ENCODE measurements around the gene NRN1L.

The NRN1L gene

GRCh38 chr16:67846320-67847063 is 38.2 kb upstream of the NRN1L start, which contains the start of gene NUTF2:
Gene NUTF2, plus strand, starts transcription at chr16:67846933. Its CDS starts 18,198 bp downstream, at chr16:67865131.
- H3K4me1 ChIP-seq (ENCODE audit: insufficient read depth, low read length, poor library complexity, severe bottlenecking), result peaks cover 43% of the 10 kb centered on the region
- no peaks in the 10 kb centered on the region for H3K9me2 ChIP-seq (replicated peaks; ENCODE audit: low read depth, low read length)
- no peaks in the 10 kb centered on the region for H3K9me3 ChIP-seq (ENCODE audit: insufficient read depth, low read depth, low read length)
- H3K4me3 ChIP-seq (ENCODE audit: low read length, poor library complexity, severe bottlenecking), result peak within 1 kb of the TSS; percentile 84
- H4K20me1 ChIP-seq (ENCODE audit: insufficient read depth, low read length, poor library complexity, severe bottlenecking), result peaks cover 32% of the 10 kb centered on the region
- no peaks in the 10 kb centered on the region for H3F3A ChIP-seq (ENCODE audit: low read depth)
- peak within 1 kb of the TSS; percentile 87 for H3K9ac ChIP-seq (ENCODE audit: low read depth, low read length, poor library complexity, severe bottlenecking)
- H3K27me3 ChIP-seq (ENCODE audit: insufficient read depth, low read length, poor library complexity, severe bottlenecking), result peaks cover 4% of the 10 kb centered on the region
- no peaks in the 10 kb centered on the region for H3K36me3 ChIP-seq (ENCODE audit: insufficient read depth, low read length)
- peak within 1 kb of the TSS; percentile 96 for H3K4me2 ChIP-seq (ENCODE audit: low read depth, low read length, poor library complexity, severe bottlenecking)
- H3K79me2 ChIP-seq (ENCODE audit: insufficient read depth, low read length), result peaks cover 81% of the 10 kb centered on the region
- peak within 1 kb of the TSS; percentile 62 for H2AFZ ChIP-seq (ENCODE audit: low read length)
- TF ChIP-seq EZH2phosphoT487 (IDR thresholded peaks at IDR 0.05; ENCODE audit: borderline replicate concordance) (no peak), CTCF (conservative IDR thresholded peaks at IDR 0.05; ENCODE audit: low read length) (no peak)

GRCh38 chr16:67847064-67847861 is 37.4 kb upstream of the NRN1L start, which contains the start of gene CENPT:
Gene CENPT, minus strand, starts transcription at chr16:67847693. Its CDS starts 13,834 bp downstream, at chr16:67833859.
- peaks cover 41% of the 10 kb centered on the region for H3K4me1 ChIP-seq (ENCODE audit: insufficient read depth, low read length, poor library complexity, severe bottlenecking)
- TF ChIP-seq EZH2phosphoT487 (IDR thresholded peaks at IDR 0.05; ENCODE audit: borderline replicate concordance) (no peak), CTCF (conservative IDR thresholded peaks at IDR 0.05; ENCODE audit: low read length) (no peak)
- peaks cover 35% of the 10 kb centered on the region for H4K20me1 ChIP-seq (ENCODE audit: insufficient read depth, low read length, poor library complexity, severe bottlenecking)

GRCh38 chr16:67848118-67848517 is 36.6 kb upstream of the NRN1L start:
- Histone ChIP-seq H3K36me3 (ENCODE audit: insufficient read depth, low read length) (no peaks in the 10 kb centered on the region), H3F3A (ENCODE audit: low read depth) (no peaks in the 10 kb centered on the region), H3K9me2 (replicated peaks; ENCODE audit: low read depth, low read length) (no peaks in the 10 kb centered on the region), H4K20me1 (ENCODE audit: insufficient read depth, low read length, poor library complexity, severe bottlenecking) (peaks cover 35% of the 10 kb centered on the region), H3K9me3 (ENCODE audit: insufficient read depth, low read depth, low read length) (no peaks in the 10 kb centered on the region), H3K4me1 (ENCODE audit: insufficient read depth, low read length, poor library complexity, severe bottlenecking) (peaks cover 41% of the 10 kb centered on the region), H3K27me3 (ENCODE audit: insufficient read depth, low read length, poor library complexity, severe bottlenecking) (peaks cover 4% of the 10 kb centered on the region), H3K79me2 (ENCODE audit: insufficient read depth, low read length) (peaks cover 88% of the 10 kb centered on the region), H2AFZ (ENCODE audit: low read length) (no peak overlapping the region), H3K4me3 (ENCODE audit: low read length, poor library complexity, severe bottlenecking) (peak overlapping the region; percentile 84), H3K4me2 (ENCODE audit: low read depth, low read length, poor library complexity, severe bottlenecking) (peak overlapping the region; percentile 96), H3K9ac (ENCODE audit: low read depth, low read length, poor library complexity, severe bottlenecking) (peak overlapping the region; percentile 87)
- no peak for TF ChIP-seq EZH2phosphoT487 (IDR thresholded peaks at IDR 0.05; ENCODE audit: borderline replicate concordance)
- TF ChIP-seq CTCF (conservative IDR thresholded peaks at IDR 0.05; ENCODE audit: low read length), result no peak

More at GRCh38 chr16:67847064-67847861, 37.4 kb upstream of the NRN1L start, which contains the start of gene CENPT:
- H3K4me3 ChIP-seq (ENCODE audit: low read length, poor library complexity, severe bottlenecking), result peak within 1 kb of the TSS; percentile 84
- no peaks in the 10 kb centered on the region for H3K9me3 ChIP-seq (ENCODE audit: insufficient read depth, low read depth, low read length)
- H3K27me3 ChIP-seq (ENCODE audit: insufficient read depth, low read length, poor library complexity, severe bottlenecking), result peaks cover 4% of the 10 kb centered on the region
- peak within 1 kb of the TSS; percentile 96 for H3K4me2 ChIP-seq (ENCODE audit: low read depth, low read length, poor library complexity, severe bottlenecking)
- H3K79me2 ChIP-seq (ENCODE audit: insufficient read depth, low read length), result peaks cover 89% of the 10 kb centered on the region
- H3K9ac ChIP-seq (ENCODE audit: low read depth, low read length, poor library complexity, severe bottlenecking), result peak within 1 kb of the TSS; percentile 87
- H2AFZ ChIP-seq (ENCODE audit: low read length), result peak within 1 kb of the TSS; percentile 62
- no peaks in the 10 kb centered on the region for H3K36me3 ChIP-seq (ENCODE audit: insufficient read depth, low read length)
- H3F3A ChIP-seq (ENCODE audit: low read depth), result no peaks in the 10 kb centered on the region
- no peaks in the 10 kb centered on the region for H3K9me2 ChIP-seq (replicated peaks; ENCODE audit: low read depth, low read length)

All from Loucy (cell line).